GM12878 (cell line): ENCODE data around the gene TMEM121B. TPM values are rescaled to one million over a fixed set of nuclear protein-coding genes. Genes with fewer than 3 reads are reported as not detected.

Source experiments
- ATAC-seq: fragments of 200-7000 bp; cut with Tn5 transposase; 3 replicates; pipeline ENCODE4 v1.9.1; 2020; ENCODE audit warnings: mild to moderate bottlenecking, moderate library complexity
- BruUV-seq: library from RNA; stranded (reverse); fragments of 400-500 nt; replicated peaks from 2 replicates; lab custom pipeline; 2021; lab: Mats Ljungman, UMichigan
- CTCF ChIA-PET: fragments of 300-600 bp; sonication (Branson Sonifier 250); formaldehyde crosslinking; extraction: SDS; loops from one replicate; lab custom pipeline; 2021; ENCODE audit warnings: inconsistent platforms; lab: Yijun Ruan, JAX
- POLR2A ChIA-PET: fragments of 350-600 bp; formaldehyde crosslinking; extraction: SDS; loops from one replicate; lab custom pipeline; 2021; ENCODE audit warnings: inconsistent platforms; lab: Charles Lee
- RAD21 ChIA-PET: fragments of 300-600 bp; sonication (Branson Sonifier 250); formaldehyde crosslinking; loops from one replicate; lab custom pipeline; 2023; ENCODE audit warnings: antibody characterized with exemption; ENCODE audit not compliant: unreplicated experiment; lab: Charles Lee
- SMC1A ChIA-PET: fragments of 300-600 bp; sonication (Branson Sonifier 250); formaldehyde crosslinking; loops from one replicate; lab custom pipeline; 2023; ENCODE audit not compliant: unreplicated experiment, uncharacterized antibody; lab: Charles Lee
- DNase-seq: peaks from one replicate; pipeline ENCODE4 v3.0.0-alpha.2; 2011; ENCODE audit warnings: low read depth, low spot score
- FAIRE-seq: peaks from 3 replicates; lab custom pipeline; 2011; peaks lifted over from hg19 to GRCh38; lab: Jason Lieb, UNC
- H2AFZ ChIP-seq: 2 replicates; pipeline ENCODE4 v1.6.0; 2011; ENCODE audit warnings: low read depth, low read length, control low read depth; ENCODE audit not compliant: control insufficient read depth
- H3K27ac ChIP-seq: 2 replicates; pipeline ENCODE4 v1.5.1; 2011; ENCODE audit warnings: control low read depth; ENCODE audit not compliant: control insufficient read depth, insufficient read depth
- H3K27me3 ChIP-seq, 2 experiments: replicated peaks in 1 of 2; 2 replicates each; pipeline versions ENCODE4 v1.6.0 to v1.6.1; 2011; ENCODE audit warnings: low read length in 1 of 2; ENCODE audit not compliant: control insufficient read depth in 2 of 2, insufficient read depth in 2 of 2
- H3K36me3 ChIP-seq, 2 experiments: 2 replicates each; pipeline ENCODE4 v1.5.1; 2011; ENCODE audit warnings: low read length in 1 of 2; ENCODE audit not compliant: control insufficient read depth in 2 of 2, insufficient read depth in 2 of 2
- H3K4me1 ChIP-seq: 2 replicates; pipeline ENCODE4 v1.6.1; 2011; ENCODE audit warnings: mild to moderate bottlenecking, low read length, moderate library complexity, mixed read lengths; ENCODE audit not compliant: control insufficient read depth, insufficient read depth
- H3K4me2 ChIP-seq: 2 replicates; pipeline ENCODE4 v1.6.0; 2011; ENCODE audit warnings: control low read depth; ENCODE audit not compliant: control insufficient read depth, insufficient read depth
- H3K4me3 ChIP-seq: fragments of 200-600 bp; sonication (generic); 2 replicates; pipeline ENCODE4 v1.5.1; 2016
- H3K79me2 ChIP-seq: 2 replicates; pipeline ENCODE4 v1.6.0; 2011; ENCODE audit warnings: low read length; ENCODE audit not compliant: control insufficient read depth, insufficient read depth
- H3K9ac ChIP-seq: 2 replicates; pipeline ENCODE4 v1.8.0; 2011; ENCODE audit warnings: low read length, control low read depth, mixed read lengths; ENCODE audit not compliant: control insufficient read depth, insufficient read depth
- H3K9me3 ChIP-seq: replicated peaks from 3 replicates; pipeline ENCODE4 v1.5.1; 2011; ENCODE audit warnings: mild to moderate bottlenecking, low read length; ENCODE audit not compliant: control insufficient read depth, insufficient read depth
- H4K20me1 ChIP-seq: 2 replicates; pipeline ENCODE4 v1.6.0; 2011; ENCODE audit not compliant: control insufficient read depth, insufficient read depth
- BHLHE40 ChIP-seq, 2 experiments: fragments of 450-650 bp in 1 of 2; IDR thresholded peaks; 2 replicates each; pipeline ENCODE4 v1.6.1; 2011 to 2017; ENCODE audit warnings: low read depth in 2 of 2, borderline replicate concordance in 1 of 2, improper control_type of control experiment in 1 of 2, low read length in 1 of 2, mild to moderate bottlenecking in 1 of 2
- CREB1 ChIP-seq: IDR thresholded peaks from 2 replicates; pipeline ENCODE4 v1.6.1; 2012; ENCODE audit warnings: low read depth, mild to moderate bottlenecking, inconsistent platforms
- DPF2 ChIP-seq: fragments of 450-650 bp; IDR thresholded peaks from 2 replicates; pipeline ENCODE4 v1.6.1; 2017; ENCODE audit warnings: mild to moderate bottlenecking
- EP300 ChIP-seq, 2 experiments: fragments of 150-350 bp in 1 of 2; IDR thresholded peaks; 2 replicates each; pipeline ENCODE4 v1.6.1; 2011 to 2012; ENCODE audit warnings: low read depth in 2 of 2, low read length in 2 of 2, borderline replicate concordance in 1 of 2, improper control_type of control experiment in 1 of 2, inconsistent platforms in 1 of 2; ENCODE audit not compliant: control insufficient read depth in 1 of 2
- HDGF ChIP-seq: fragments of 450-650 bp; IDR thresholded peaks from 2 replicates; pipeline ENCODE4 v1.6.1; 2016; ENCODE audit warnings: antibody characterized with exemption
- KAT2A ChIP-seq: conservative IDR thresholded peaks from 2 replicates; pipeline ENCODE4 v1.6.1; 2011; ENCODE audit warnings: low read depth, low read length; ENCODE audit not compliant: control insufficient read depth
- NBN ChIP-seq: fragments of 450-650 bp; IDR thresholded peaks from 2 replicates; pipeline ENCODE4 v1.6.1; 2016
- PAX8 ChIP-seq: fragments of 450-650 bp; IDR thresholded peaks from 2 replicates; pipeline ENCODE4 v1.6.1; 2017; ENCODE audit warnings: mild to moderate bottlenecking, moderate library complexity
- PML ChIP-seq: IDR thresholded peaks from 2 replicates; pipeline ENCODE4 v1.6.1; 2012; ENCODE audit warnings: low read length, inconsistent platforms
- POLR2A ChIP-seq: IDR thresholded peaks from 2 replicates; pipeline ENCODE4 v1.6.1; 2011; ENCODE audit warnings: low read depth, mild to moderate bottlenecking, low read length
- SIN3A ChIP-seq: IDR thresholded peaks from 2 replicates; pipeline ENCODE4 v1.6.1; 2012; ENCODE audit warnings: low read depth, low read length, improper control_type of control experiment
- SMAD5 ChIP-seq: IDR thresholded peaks from 2 replicates; pipeline ENCODE4 v1.6.1; 2016; ENCODE audit warnings: antibody characterized with exemption, low read depth
- ZBED1 ChIP-seq: IDR thresholded peaks from 2 replicates; pipeline ENCODE4 v1.6.1; 2016; ENCODE audit warnings: borderline replicate concordance
- ZNF384 ChIP-seq: IDR thresholded peaks from 2 replicates; pipeline ENCODE4 v1.6.1; 2012; ENCODE audit warnings: low read depth, mild to moderate bottlenecking, low read length, improper control_type of control experiment, borderline replicate concordance
- WGBS: methylation state at CpG from one replicate; pipeline ENCODE4 v1.1.6; 2016; ENCODE audit warnings: low lambda C conversion rate; ENCODE audit not compliant: insufficient replicate concordance, insufficient coverage; ENCODE audit errors: missing lambda C conversion rate; 5-methylcytosine and 5-hydroxymethylcytosine counted together
- in situ Hi-C: fragments of 300-500 bp; cut with MboI; formaldehyde crosslinking; loops from 9 replicates; pipeline ENCODE4 v1.14.3; 2018; ENCODE audit warnings: mixed read lengths
- intact Hi-C: fragments of 100-400 bp; cut with micrococcal nuclease; formaldehyde crosslinking; loops from one replicate; pipeline ENCODE4 v1.14.2; 2022; ENCODE audit not compliant: unreplicated experiment
- polyA plus RNA-seq, 11 experiments: library from polyadenylated mRNA; depleted of rRNA in 4 of 11; unstranded in 6 of 11; stranded (reverse) in 5 of 11; fragments of >200 nt; fragmentation: Nextera tagmentation in 4 of 11; fragmentation: Illumina TruSeq in 1 of 11; extraction: Ambion mirVana in 4 of 11; extraction: Trizol in 1 of 11; gene quantifications; 1 replicate in 1 of 11; 2 replicates in 10 of 11; pipeline versions ENCODE4 v1.2.1 to v1.2.3, GENCODE V29; 2011 to 2016; ENCODE audit warnings: inconsistent platforms in 2 of 11, missing spikeins in 2 of 11, low read depth in 1 of 11
- total RNA-seq, 4 experiments: library from RNA; depleted of rRNA in 3 of 4; stranded (reverse); fragments of >200 nt in 3 of 4; fragmentation: Illumina TruSeq in 1 of 4; extraction: Trizol in 1 of 4; gene quantifications; 2 replicates each; pipeline versions ENCODE4 v1.2.1 to v1.2.3, GENCODE V29; 2013 to 2021
- TF ChIP-seq, protein P1 (sequence below): fragments of 450-650 bp; IDR thresholded peaks from 2 replicates; pipeline ENCODE4 v1.6.1; 2018; ENCODE audit warnings: mild to moderate bottlenecking, low read depth, moderate library complexity; ENCODE audit not compliant: partially characterized antibody

Gene TMEM121B
- total and polyA plus RNA-seq, 10 of the 15 experiments (the other 5 are each of a cell fraction or from before 2014, with no cell fraction given): 0.02 to 0.10 (median 0.06) TPM; not detected in 5

DNA sequence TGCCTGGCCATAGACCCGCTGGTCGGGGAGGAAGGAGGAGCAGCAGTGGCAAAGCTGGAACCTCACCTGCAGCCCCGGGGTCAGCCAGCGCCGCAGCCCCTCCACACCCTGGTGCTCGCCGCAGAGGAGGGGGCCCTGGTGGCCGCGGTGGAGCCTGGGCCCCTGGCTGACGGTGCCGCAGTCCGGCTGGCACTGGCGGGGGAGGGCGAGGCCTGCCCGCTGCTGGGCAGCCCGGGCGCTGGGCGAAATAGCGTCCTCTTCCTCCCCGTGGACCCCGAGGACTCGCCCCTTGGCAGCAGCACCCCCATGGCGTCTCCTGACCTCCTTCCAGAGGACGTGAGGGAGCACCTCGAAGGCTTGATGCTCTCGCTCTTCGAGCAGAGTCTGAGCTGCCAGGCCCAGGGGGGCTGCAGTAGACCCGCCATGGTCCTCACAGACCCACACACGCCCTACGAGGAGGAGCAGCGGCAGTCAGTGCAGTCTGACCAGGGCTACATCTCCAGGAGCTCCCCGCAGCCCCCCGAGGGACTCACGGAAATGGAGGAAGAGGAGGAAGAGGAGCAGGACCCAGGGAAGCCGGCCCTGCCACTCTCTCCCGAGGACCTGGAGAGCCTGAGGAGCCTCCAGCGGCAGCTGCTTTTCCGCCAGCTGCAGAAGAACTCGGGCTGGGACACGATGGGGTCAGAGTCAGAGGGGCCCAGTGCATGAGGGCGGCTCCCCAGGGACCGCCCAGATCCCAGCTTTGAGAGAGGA is 11.9 kb downstream of the TMEM121B start:
- ATAC-seq: no peak

DNA sequence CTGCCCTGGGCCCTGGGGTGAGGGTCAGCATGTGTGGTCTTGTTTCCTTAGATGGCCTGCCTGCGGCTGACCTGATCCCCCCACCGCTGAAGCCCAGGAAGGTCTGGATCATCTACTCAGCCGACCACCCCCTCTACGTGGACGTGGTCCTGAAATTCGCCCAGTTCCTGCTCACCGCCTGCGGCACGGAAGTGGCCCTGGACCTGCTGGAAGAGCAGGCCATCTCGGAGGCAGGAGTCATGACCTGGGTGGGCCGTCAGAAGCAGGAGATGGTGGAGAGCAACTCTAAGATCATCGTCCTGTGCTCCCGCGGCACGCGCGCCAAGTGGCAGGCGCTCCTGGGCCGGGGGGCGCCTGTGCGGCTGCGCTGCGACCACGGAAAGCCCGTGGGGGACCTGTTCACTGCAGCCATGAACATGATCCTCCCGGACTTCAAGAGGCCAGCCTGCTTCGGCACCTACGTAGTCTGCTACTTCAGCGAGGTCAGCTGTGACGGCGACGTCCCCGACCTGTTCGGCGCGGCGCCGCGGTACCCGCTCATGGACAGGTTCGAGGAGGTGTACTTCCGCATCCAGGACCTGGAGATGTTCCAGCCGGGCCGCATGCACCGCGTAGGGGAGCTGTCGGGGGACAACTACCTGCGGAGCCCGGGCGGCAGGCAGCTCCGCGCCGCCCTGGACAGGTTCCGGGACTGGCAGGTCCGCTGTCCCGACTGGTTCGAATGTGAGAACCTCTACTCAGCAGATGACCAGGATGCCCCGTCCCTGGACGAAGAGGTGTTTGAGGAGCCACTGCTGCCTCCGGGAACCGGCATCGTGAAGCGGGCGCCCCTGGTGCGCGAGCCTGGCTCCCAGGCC is 12.7 kb downstream of the TMEM121B start:
- Histone ChIP-seq H3K36me3 (peaks cover 8 to 18% of the 10 kb centered on the region in 2 experiments; a peak in 3 of 4 replicates), H2AFZ (no peak overlapping the region), H3K4me3 (no peak overlapping the region), H3K4me1 (no peaks in the 10 kb centered on the region), H3K9me3 (no peaks in the 10 kb centered on the region), H3K27ac (no peak overlapping the region), H4K20me1 (no peaks in the 10 kb centered on the region), H3K9ac (no peak overlapping the region), H3K4me2 (no peak overlapping the region), H3K79me2 (no peaks in the 10 kb centered on the region), H3K27me3 (no peaks in the 10 kb centered on the region)
- SMC1A ChIA-PET: no interaction called here
- in situ Hi-C loops (no loop called here), intact Hi-C loops (no loop called here)
- no TSS peak for BruUV-seq
- ATAC-seq: no peak
- POLR2A ChIA-PET: interaction anchor here (0.6 kb wide), 1 partner anchor 534 kb away, joined by 3 read pairs; no protein-coding TSS in a partner anchor
- CTCF ChIA-PET: no interaction called here
- 97% methylated on average over 66 of the region's 66 CpGs for WGBS
- FAIRE-seq: no peak
- DNase-seq: no peak
- RAD21 ChIA-PET: no interaction called here
- TF ChIP-seq ZBED1: no peak
- no peak for TF ChIP-seq DPF2
- TF ChIP-seq HDGF: no peak
- TF ChIP-seq, protein P1, sequence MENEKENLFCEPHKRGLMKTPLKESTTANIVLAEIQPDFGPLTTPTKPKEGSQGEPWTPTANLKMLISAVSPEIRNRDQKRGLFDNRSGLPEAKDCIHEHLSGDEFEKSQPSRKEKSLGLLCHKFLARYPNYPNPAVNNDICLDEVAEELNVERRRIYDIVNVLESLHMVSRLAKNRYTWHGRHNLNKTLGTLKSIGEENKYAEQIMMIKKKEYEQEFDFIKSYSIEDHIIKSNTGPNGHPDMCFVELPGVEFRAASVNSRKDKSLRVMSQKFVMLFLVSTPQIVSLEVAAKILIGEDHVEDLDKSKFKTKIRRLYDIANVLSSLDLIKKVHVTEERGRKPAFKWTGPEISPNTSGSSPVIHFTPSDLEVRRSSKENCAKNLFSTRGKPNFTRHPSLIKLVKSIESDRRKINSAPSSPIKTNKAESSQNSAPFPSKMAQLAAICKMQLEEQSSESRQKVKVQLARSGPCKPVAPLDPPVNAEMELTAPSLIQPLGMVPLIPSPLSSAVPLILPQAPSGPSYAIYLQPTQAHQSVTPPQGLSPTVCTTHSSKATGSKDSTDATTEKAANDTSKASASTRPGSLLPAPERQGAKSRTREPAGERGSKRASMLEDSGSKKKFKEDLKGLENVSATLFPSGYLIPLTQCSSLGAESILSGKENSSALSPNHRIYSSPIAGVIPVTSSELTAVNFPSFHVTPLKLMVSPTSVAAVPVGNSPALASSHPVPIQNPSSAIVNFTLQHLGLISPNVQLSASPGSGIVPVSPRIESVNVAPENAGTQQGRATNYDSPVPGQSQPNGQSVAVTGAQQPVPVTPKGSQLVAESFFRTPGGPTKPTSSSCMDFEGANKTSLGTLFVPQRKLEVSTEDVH: no peak
- no peak for TF ChIP-seq NBN
- no peak for TF ChIP-seq PAX8
- TF ChIP-seq KAT2A: no peak
- TF ChIP-seq SIN3A: no peak
- TF ChIP-seq ZNF384: no peak
- no peak for TF ChIP-seq BHLHE40 (IDR thresholded peaks at IDR 0.05; ENCODE audit: borderline replicate concordance in 1 of 2, low read depth in 2 of 2, low read length in 1 of 2)
- TF ChIP-seq SMAD5: no peak
- no peak for TF ChIP-seq PML
- TF ChIP-seq EP300 (IDR thresholded peaks at IDR 0.05; ENCODE audit: borderline replicate concordance in 1 of 2, control insufficient read depth in 1 of 2, low read depth in 2 of 2, low read length in 2 of 2): no peak

More for the DNA sequence above, 11.9 kb downstream of the TMEM121B start:
- no peak for DNase-seq
- WGBS: 95% methylated on average over 30 of the region's 42 CpGs
- Histone ChIP-seq H3K27ac (no peak overlapping the region), H4K20me1 (no peaks in the 10 kb centered on the region), H3K4me1 (no peaks in the 10 kb centered on the region), H3K4me2 (no peak overlapping the region), H2AFZ (no peak overlapping the region), H3K27me3 (no peaks in the 10 kb centered on the region), H3K79me2 (no peaks in the 10 kb centered on the region), H3K9ac (no peak overlapping the region), H3K36me3 (peaks cover 8 to 16% of the 10 kb centered on the region in 2 experiments; a peak in 3 of 4 replicates), H3K4me3 (no peak overlapping the region), H3K9me3 (no peaks in the 10 kb centered on the region)
- RAD21 ChIA-PET: no interaction called here
- FAIRE-seq: no peak
- TF ChIP-seq CREB1: no peak
- TF ChIP-seq POLR2A: peak; percentile 40; the same call in 1 of the 2 replicates
- CTCF ChIA-PET: no interaction called here
- SMC1A ChIA-PET: no interaction called here
- intact Hi-C loops (no loop called here), in situ Hi-C loops (no loop called here)
- POLR2A ChIA-PET: no interaction called here
- no TSS peak for BruUV-seq
